Epithelial cell of esophagus (primary cell): Measurements from ENCODE around the gene SLC15A5.

Experiments used
- DNase-seq: peaks from one replicate; pipeline ENCODE4 v3.0.0; 2010; ENCODE audit warnings: low read depth
- H3K4me3 ChIP-seq: 2 replicates; pipeline ENCODE4 v1.5.1; 2011; ENCODE audit warnings: mild to moderate bottlenecking, low read length, control low read depth
- CTCF ChIP-seq: IDR thresholded peaks from 2 replicates; pipeline ENCODE4 v1.5.1; 2011; ENCODE audit warnings: low read depth, mild to moderate bottlenecking, low read length, control low read depth, inconsistent platforms; ENCODE audit not compliant: insufficient read depth; ENCODE audit errors: missing control alignments

The SLC15A5 gene

GRCh38 chr12:16171348-16171747 is 106.1 kb downstream of the SLC15A5 start:
- no peak for TF ChIP-seq CTCF
- DNase-seq = no peak
- H3K4me3 ChIP-seq = no peak overlapping the region

- TF ChIP-seq CTCF = no peak
- peak; percentile 82 for DNase-seq
Observed at GRCh38 chr12:16168078-16168477, 109.4 kb downstream of the SLC15A5 start.

GRCh38 chr12:16166563-16167470 is 110.7 kb downstream of the SLC15A5 start:
- no peak for DNase-seq
- no peak overlapping the region for H3K4me3 ChIP-seq
- TF ChIP-seq CTCF = no peak

More at GRCh38 chr12:16168078-16168477, 109.4 kb downstream of the SLC15A5 start:
- no peak overlapping the region for H3K4me3 ChIP-seq

- TF ChIP-seq CTCF = peak; percentile 75
- no peak overlapping the region for H3K4me3 ChIP-seq
- peak; percentile 64 for DNase-seq
Observed at GRCh38 chr12:16165506-16165905, 112.0 kb downstream of the SLC15A5 start.

- DNase-seq = no peak
- TF ChIP-seq CTCF = no peak
- H3K4me3 ChIP-seq = no peak overlapping the region
Observed at GRCh38 chr12:16163901-16164300, 113.6 kb downstream of the SLC15A5 start.

GRCh38 chr12:16163146-16163545 is 114.3 kb downstream of the SLC15A5 start:
- H3K4me3 ChIP-seq = no peak overlapping the region
- TF ChIP-seq CTCF = no peak
- no peak for DNase-seq

- TF ChIP-seq CTCF = no peak
- H3K4me3 ChIP-seq = no peak overlapping the region
- DNase-seq = no peak
Observed at GRCh38 chr12:16159571-16159970, 117.9 kb downstream of the SLC15A5 start.
